Stimulated activated CD8-positive, alpha-beta memory T cell treated with anti-CD3 and anti-CD28 coated beads, Interleukin-15, amount 100 ng/mL, for 4 hours (primary cell): Measurements from ENCODE around the gene ABCA4.

Source experiments
- DNase-seq, 2 donors: peaks; one replicate each; pipeline ENCODE4 v3.0.0-alpha.2; 2020; ENCODE audit warnings: low read depth in 2 of 2

Gene ABCA4

DNA sequence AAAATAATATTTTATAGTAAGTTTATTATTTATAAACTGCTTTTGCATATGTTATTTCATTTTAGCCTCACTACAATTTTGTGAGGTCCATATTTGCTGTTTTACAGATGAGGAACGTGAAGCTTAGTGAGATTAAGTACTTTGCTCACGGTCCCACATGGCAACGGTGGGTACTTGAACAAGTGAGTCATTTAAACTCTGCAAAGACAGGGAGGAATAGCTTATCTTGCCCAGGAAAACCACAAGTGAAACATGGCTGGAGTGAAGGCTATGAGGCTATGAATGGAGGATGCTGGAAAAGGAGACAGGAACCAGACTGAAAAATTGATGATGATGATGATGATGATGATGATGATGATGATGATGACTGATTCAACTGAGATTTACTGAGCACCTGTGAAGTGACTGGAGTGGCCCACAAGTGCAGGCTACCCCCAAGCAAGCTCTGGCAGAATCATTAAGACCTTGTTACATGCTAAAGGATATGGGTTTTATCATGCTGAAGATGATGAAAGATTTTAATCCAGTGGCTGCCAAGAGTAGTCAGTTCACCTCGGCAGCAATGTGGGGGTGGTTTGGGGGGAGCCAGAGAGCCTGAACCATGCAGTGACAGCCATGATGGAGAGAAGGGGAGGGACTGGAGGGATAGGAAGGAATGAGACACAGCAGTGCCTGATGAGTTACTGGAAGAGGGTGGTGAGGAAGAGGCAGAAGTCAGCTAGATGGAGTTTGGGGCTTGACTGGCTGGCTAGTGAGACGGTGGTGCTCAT, 1.4 kb upstream of the ABCA4 start:
- DNase-seq: no peak

DNA sequence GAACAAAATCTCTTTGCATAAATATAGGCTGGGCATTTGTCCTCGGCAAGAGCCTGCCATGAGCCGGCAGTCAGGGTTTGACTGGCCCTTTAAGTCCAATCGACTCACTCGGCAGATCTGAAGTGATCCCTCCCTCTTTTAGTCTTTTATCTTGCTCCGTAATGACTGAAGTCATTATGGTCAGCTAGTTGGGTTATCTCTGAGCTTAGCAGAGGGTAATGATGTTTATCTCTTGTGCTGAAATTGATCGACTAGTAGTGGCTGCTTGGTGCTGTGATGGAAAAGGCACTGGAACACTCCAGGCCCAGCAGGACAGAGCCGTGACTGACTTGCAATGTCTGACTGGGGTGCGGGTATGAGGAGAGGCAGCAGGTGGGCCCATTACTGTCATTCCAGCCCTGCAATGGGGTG, 468 bp upstream of the ABCA4 start:
- DNase-seq: no peak

DNA sequence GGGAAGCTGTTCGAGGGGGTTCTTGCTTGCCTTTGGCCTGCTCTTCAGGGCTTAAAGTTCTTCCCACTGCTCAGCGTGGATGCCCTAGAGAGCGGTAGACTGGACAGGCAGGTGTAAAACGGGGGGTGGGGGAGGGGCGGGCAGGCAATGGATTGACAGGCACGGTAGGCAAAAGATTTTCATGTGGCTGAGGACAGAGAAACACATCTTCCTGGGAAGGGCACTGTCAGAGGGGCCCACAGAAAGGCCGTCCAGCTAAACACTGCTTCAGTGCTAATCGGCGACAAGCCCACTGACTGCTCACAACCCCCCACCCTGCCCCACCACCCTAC, 412 bp downstream of the ABCA4 start:
- DNase-seq: no peak

DNA sequence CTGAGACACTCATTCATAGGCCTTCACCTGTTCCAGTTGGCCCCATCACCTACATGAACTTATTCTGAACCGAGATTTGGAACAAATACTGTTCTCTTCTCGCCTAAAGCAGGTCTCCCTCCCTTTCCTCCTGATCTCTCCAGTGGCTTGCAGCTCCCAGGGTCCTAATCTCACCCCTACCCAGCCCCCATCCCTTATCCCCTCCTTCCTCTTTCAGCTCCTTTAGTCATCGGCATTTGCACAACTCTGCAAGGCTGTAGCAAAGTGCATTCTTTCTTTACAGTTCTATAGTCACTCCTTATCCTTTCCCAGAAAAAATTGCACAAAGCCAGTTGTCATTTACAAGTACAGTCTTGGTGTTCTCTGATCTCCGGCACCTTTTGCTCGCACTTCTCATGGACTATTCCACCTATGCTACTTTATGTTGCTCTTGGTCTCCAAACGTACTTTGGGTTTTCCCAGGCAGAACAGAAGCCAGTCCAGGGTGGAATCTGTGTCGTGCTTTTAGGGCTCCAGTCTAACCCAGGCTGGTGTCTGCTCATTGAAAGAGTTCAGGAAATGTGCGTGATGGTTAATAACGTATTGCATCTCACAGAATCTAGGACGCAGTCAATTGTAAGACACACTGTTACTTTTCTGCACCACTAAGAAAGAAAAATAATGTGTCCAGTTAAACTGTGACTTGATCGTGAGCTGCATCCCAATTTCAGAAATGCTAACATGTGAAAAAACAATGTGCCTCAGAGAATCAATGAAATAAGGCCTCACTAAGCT, 965 bp downstream of the ABCA4 start:
- no peak for DNase-seq

DNA sequence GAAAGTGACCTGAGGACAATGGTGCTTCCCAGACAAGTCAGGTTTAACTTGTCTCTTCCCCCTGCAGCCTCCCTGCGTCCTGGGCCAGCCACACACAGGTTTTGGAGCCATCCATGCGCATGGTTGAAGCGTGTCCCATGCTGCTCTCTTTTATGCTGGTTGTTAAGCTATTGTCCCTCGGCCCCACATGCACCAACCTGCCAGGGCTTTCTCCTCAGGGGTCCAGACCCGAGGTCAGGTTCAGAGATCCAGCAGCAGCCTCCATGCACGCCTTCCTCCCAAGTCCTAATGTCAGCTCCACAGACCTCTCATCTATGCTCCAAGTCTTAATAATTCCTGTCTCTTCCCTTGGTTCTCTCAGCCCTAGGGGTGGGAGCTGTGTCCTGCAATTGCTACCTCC, 1.6 kb downstream of the ABCA4 start:
- no peak for DNase-seq

DNA sequence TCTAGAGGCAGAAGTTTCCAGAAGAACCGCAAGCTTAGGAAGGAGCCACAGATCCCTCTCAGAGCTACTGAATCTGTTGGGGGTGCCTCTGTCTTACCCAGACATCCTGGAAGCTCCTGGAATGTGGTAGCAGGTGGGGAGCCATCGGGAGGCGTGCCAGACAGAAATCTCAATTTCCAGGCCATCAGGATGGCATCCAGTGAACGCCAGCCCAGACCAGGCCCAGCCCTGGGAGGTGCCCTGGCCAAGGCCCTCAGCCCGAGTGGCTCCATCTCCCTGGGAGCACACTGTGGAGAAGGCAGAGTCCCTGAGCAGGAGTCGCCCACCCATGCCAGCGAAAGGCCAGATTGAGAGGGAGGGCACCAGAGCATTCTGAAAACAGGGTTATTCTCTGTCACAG, 2.5 kb downstream of the ABCA4 start:
- DNase-seq: no peak

DNA sequence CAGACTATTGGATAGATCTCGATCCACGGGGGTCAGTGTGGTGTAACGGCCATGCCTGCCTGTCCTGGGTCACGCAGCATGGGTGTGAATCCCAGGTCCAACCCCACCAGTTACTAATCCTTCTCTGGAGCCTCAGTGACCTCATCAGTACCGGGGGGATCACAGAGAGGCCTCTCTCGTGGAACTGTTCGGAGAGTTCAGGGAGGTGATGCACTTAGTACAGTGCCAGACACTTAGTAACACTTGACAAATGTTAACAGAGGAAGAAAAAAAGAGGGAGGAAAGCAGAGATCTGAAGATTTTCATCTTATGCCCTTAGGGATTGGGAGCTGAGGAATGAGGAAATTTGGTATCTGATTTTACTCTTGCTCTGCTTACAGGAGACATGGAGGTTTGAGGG, 2.9 kb downstream of the ABCA4 start:
- no peak for DNase-seq

DNA sequence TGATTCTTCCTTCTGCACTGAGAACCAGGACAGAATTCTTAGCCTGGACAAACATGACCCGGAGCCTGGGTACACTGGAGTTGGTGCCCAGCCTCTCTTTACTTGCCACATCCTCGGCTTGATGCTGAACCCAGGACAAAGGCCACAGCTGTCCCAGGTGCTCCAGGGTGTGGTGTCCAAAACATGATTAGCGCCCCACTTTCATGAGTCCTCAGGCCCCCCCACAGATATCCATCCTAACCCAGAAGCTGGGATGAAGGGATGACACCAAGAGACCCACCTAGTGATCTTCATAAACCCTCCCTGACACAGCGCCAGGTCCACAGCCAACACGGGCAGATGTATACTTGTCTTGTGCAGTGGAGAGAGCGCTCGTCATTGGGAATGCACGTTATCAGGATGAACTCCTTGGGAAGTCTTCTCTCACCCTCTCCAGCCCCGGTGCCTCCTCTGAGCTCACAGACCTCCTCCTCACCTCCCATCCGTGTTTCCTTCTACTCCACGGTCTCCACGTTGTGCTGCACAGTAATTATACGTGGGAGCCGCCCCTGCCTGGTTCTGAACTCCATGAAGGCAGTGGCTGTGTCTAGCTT, 3.6 kb downstream of the ABCA4 start:
- DNase-seq: no peak

DNA sequence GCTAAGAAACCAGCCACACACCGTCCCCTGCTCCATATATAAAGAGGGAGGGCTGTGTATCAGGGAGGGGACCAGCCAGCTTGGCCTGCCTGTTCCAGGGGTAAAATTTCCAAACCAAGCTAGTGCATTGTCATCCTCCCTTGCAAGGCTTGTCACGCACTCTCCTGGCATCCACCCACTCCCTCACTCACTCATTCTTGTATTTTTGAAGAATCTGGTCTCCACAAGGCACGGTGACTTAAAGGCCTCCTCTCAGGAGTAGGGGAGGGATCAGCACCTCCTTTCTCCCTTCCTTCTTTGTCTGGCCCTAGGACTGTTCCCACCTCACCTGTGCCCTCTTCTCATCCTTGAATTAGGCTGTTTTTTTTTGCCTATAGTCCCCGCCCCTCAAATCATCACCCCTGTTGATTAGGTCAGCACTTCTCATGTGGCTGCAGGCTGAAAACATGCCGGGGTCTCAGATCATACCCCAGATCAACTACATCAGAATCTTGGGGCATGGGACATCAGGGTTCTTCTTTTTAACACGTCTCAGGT, 5.0 kb downstream of the ABCA4 start:
- DNase-seq: no peak

DNA sequence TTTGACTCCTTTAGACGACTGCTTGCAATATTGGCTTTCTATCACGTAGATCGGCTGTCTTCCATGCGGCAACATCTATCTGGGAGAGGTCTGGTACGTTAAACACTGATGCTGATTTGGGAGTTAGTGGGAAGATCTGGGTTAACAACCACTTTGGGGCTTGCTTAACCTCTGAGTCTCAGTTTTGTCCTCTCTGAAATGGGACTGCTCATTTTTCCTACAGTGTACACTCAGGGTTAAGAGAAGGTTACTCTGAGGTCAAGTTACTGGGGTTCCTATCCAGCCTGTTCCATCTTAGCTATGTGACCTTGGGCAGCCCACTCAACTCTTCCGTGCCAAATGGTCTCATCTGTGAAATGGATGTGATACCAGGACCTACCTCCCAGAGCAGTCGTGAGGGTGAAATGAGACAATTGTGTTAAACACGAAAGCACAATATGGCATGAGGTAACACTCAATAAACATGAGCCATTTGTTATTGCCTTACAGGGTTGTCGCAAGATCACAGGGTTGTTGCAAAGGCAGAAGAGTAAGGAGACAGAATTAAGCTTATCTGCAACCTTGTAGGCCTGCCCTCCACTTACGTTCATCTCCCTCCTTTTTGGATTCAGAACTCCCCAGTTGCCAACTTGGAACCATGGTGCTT, 5.6 kb downstream of the ABCA4 start:
- DNase-seq: no peak

DNA sequence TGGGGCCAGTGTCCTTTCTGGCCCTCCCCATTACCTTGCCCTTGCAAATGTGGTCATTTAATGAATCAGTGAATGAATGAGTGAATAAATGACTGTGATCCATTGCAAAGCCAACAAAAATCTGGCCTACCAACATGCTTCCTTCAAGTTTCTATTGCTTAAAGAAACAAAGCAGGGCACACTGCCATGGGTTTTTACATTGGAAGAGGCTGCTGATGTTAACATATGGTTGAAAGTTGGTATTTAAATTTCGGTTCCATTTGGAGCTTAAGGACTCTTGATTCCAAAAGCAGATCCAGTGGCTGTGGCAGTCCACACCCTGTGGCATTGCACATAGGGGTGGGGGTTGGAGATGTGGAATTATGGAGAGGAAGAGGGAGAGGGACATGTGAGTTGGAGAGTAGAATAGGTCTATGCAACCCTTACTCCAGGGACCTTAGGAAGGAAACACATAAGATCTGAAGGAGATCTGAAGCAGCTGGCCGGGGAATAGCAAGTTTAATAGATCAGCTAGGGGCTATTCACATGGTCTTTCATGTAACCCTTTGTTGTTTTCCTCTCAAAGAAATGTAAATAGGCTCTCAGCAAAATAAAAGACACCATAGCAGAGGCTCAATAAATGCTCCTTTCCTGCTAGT, 7.2 kb downstream of the ABCA4 start:
- DNase-seq: no peak

DNA sequence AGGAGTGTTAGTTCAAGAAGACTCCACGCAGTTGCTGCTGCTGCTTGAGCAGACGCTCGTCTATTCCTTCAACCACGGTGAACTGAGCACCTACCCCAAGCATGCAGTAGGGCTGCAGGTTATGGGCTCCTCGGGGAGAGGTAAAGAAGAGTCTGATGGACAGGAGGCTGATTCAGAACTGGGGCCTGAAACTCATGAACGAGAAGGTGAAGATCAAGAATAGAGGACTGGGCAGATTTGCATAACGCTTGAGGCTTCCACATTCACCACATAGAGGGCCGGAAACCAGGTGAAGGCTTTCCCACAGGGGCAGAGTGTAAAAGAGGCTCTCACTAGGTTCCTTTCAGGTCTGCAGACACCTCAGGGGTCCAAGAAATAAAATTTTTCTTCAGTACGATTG, 9.1 kb downstream of the ABCA4 start:
- DNase-seq: no peak

DNA sequence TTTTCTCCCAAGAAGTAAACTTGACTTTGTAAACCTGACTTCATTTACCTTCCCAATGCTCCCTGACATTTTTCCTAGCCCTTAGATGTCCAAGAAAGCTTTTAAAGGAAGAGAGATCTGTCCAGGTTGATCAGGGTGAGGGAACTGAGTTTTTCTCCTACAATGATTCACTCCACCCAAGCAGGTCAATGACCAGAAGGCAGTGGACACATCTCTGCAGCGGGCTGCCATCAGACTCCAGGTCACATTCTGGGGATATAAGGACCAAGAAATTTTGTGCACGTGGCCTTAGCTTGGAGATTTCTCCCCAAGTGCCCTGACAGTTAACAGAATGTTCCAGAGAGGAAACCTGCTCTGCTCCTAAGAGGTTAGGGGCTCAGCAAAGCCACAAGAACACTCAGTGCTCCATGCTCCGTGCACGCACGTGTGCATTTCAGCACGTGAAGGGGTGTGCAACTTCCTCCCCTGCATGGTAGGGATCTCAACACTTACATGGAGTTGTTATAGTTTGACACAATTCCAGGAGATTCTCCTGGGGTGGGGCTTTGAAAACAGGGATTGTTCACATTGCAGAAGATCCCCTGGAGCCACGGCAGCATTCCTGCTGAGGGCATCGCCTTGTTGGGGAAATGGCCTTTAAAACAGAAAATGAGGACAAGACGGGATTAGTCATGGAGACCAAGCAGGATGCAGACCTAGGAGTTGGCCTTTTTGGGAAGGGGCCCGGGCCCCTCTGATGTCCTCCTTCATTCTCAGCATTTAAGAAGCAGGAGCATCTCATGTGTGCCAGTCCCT, 9.8 kb downstream of the ABCA4 start:
- DNase-seq: no peak

DNA sequence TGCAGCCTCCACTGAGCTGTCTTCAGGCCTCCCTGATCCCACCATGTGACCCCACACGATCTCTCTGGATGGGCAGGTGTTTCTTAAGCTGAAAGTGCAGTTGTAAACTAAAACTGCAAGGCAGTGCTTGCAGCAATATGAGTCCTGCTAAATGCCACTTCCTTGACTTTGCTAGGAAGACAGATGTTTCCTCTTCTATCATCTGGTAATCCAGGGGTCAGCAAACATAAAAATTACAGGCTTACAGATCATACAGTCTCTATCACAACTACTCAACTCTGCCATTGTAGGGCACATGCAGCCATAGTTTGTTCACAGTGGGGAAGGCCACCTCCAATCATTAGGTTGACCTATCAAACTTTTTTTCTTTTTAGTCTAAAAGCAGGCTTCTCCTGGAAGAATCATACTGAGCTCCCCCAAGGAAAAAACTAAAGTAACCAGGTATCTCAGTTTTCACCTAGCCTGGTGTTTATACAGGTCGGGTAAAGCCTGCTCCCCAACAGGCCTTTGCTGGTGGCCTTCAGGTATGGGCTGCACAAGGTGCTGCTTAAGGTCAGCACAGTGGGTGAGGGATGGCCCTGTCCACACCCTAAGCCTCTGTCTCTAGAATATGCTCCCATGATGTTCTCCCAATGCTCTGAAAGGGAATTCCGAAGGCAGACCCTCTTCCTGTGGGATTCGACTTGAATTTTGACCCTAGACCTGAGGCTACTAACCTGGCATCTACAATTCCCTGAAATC, 10.8 kb downstream of the ABCA4 start:
- no peak for DNase-seq

DNA sequence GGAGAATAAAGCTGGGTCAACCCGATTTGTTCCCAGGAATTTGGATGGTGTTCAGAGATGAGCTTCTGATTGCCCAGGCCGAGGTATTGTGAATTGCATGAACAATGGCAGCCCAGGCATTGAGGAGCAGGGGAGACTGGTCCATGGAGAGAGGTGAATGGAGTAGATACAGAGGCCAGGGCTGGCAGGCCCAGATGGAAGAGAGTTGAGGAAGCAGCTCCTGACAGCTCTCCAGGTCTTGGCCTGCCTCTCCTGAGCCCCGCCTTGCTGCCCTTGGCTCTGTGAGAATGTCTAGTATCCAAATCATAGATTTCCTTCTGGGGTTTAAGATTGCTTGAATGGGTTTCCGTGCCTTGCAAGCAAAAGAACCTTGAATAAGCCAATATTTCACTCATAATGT, 11.5 kb downstream of the ABCA4 start:
- no peak for DNase-seq

DNA sequence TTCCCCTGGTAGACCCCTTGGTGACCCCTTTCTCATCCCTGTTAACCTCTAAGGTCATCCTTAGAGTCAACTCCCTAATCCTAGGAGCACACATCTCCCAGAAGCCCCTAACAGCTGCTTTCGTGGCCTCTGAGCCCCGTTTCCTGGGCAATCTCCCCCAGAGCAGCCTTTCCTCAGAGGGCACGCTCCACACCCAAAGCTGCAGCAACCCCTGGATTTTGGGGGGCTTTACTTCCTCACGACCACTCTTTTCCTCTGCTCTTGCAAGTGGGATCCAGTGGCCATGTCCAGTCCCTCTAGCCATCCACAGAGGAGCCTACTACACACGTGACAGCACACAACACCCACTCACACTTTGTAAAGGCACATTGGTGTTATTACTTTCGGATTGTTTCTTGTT, 13.8 kb downstream of the ABCA4 start:
- DNase-seq: no peak

DNA sequence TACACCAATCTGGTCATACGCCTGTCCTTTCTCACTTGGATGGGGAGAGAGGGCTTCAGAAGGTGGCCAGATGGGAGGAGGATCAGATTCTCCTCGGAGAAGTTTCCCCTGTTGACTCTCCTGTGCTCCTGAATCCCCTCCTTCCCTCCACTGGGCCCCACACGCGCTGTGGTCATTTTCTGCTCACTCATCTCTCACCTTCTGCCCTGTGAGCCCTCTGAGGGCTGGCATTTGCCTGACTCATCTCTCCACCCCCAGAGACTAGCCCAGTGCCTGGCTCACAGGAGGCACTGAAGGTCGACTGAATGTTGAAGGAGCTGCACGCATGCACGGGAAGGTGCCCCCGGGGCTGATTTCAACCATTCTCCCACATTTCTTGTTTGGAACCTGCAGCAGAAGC, 14.2 kb downstream of the ABCA4 start:
- DNase-seq: no peak

DNA sequence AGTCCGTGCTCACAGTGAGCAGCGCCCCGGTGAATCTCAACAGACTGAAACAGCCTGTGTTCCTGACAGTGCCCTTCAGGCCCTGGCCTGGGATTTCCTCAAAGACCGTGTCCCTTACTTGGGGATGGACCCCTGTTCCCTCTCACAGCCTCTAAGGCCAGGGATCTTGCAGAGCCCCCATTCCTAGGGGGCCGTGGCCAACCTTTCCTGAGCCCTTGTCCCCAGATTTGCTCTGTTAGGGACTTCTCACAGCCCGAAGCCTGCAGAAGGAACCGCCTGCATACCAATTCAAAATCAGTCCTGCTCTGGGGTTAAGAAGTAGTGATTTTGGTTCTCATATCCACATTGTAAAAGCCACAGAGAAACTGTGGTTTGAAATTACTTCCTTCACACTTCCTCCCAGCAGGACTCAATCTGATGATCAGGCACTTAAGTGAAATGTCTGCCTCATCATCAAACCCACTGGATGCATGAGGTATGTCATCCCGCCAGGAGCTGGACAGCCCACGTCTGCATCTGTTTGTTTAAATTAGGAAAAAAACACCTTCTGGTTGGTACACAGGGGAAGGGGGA, 14.9 kb downstream of the ABCA4 start:
- DNase-seq: no peak

DNA sequence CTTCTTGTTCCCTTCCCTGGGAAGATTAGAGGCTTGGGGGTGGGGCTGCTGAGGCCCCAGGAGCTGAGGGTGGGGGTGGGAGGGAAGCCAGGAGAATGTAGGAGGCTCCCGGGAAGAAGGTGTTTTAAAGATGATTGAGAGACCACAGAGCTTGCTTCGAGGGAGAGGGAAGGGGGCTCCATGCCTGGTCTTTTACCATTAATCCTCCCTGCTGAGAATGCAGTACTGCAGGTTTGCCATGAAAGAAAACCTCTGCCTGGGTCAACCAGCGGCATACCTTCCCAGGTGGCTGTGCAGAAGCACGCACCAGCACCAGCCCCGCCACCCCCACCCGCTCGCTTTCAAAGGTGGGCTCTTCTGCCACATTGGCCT, 15.4 kb downstream of the ABCA4 start:
- DNase-seq: no peak
